ENCODE data around the gene DFFA. TPM values are rescaled to one million over a fixed set of nuclear protein-coding genes. Genes with fewer than 3 reads are reported as not detected.

The DFFA gene, protein sequence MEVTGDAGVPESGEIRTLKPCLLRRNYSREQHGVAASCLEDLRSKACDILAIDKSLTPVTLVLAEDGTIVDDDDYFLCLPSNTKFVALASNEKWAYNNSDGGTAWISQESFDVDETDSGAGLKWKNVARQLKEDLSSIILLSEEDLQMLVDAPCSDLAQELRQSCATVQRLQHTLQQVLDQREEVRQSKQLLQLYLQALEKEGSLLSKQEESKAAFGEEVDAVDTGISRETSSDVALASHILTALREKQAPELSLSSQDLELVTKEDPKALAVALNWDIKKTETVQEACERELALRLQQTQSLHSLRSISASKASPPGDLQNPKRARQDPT
- polyA plus RNA-seq (ENCODE audit: insufficient read length), result 44.3 TPM
- long read RNA-seq, donor 1, full-length matches to known transcripts, result 16 of 16 reads
- long read RNA-seq, donor 1, partial matches to known transcripts, result 0 of 16 reads
- long read RNA-seq, donor 1, other reads (novel, unspliced or antisense), result 0 of 16 reads
- long read RNA-seq, donor 2, full-length matches to known transcripts, result 15 of 28 reads
- long read RNA-seq, donor 2, partial matches to known transcripts, result 5 of 28 reads
- long read RNA-seq, donor 2, other reads (novel, unspliced or antisense), result 8 of 28 reads
- long read RNA-seq, donor 3, full-length matches to known transcripts, result 15 of 15 reads
- long read RNA-seq, donor 3, partial matches to known transcripts, result 0 of 15 reads
- long read RNA-seq, donor 3, other reads (novel, unspliced or antisense), result 0 of 15 reads
- long read RNA-seq, donor 4, partial matches to known transcripts, result 0 of 1 reads
- long read RNA-seq, donor 4, other reads (novel, unspliced or antisense), result 0 of 1 reads
- long read RNA-seq, donor 5, full-length matches to known transcripts, result 17 of 17 reads
- long read RNA-seq, donor 5, partial matches to known transcripts, result 0 of 17 reads
- long read RNA-seq, donor 5, other reads (novel, unspliced or antisense), result 0 of 17 reads
- long read RNA-seq, donor 6, full-length matches to known transcripts, result 21 of 21 reads
- long read RNA-seq, donor 6, partial matches to known transcripts, result 0 of 21 reads
- long read RNA-seq, donor 6, other reads (novel, unspliced or antisense), result 0 of 21 reads
- long read RNA-seq, donor 7, full-length matches to known transcripts, result 29 of 29 reads
- long read RNA-seq, donor 7, partial matches to known transcripts, result 0 of 29 reads
- long read RNA-seq, donor 7, other reads (novel, unspliced or antisense), result 0 of 29 reads
- long read RNA-seq, donor 8, full-length matches to known transcripts, result 2 of 20 reads
- long read RNA-seq, donor 8, partial matches to known transcripts, result 18 of 20 reads
- long read RNA-seq, donor 8, other reads (novel, unspliced or antisense), result 0 of 20 reads

GRCh38 chr1:10472220-10473144 is at the start of gene DFFA:
TSS of gene DFFA (minus strand) at chr1:10472529. CDS start at chr1:10472458, 71 bp downstream.
- DNase-seq, result peak; percentile 95

DNA sequence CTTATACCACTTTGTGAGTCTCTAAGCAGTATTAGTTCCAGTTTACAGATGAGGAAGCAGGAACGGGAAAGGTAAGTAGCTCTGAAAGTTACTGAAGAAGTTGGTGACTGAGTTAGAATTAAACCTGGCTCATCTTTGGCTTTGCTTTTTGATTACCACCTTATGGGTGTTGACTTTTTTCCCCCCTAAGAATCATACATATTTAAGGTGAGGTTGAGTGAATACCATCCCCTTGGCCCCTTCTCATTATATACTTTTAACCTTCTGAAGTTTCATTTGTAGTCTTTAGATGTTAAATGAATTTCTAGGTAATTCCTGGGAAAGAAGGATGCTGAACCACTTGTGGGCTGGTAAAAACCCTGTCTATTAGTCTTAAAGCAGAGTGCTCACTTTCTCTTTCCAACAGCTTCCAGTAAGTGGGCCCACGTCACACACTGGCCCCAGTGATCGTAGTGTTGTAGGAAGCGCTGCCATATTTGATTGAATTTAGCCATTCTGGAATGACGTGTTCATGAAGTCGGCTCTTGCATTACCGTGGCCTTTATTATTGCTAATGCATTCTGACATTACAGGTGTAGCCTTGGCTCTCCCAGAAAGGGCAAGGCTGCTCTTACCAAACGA is 49.3 kb upstream of the DFFA start:
- DNase-seq, result no peak

- DNase-seq, result no peak
These were observed 48.6 kb upstream of the DFFA start for GRCh38 chr1:10520952-10521351.

- no peak for DNase-seq
These were observed 48.2 kb upstream of the DFFA start for GRCh38 chr1:10520497-10520896.

DNA sequence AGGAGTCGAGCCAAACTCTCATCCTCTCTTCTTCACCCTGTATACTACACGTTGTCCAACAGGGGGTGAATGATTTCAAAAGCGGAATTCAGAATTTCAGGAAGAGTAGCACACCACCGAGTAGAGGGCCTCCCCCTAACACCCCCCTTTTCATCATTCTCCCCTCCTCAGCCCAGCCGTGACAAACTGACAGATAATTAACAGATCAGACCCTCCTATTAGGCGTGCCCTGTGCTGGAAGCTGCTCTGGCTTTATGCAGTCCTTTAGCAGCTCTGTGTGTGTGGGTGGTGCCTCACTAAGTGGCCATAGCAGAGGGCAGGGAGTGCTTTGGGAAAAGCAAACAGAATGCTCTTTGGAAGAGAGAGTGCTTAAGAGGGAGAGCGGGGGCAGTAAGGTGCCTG is 46.7 kb upstream of the DFFA start:
- no peak for DNase-seq

- DNase-seq, result no peak
These were observed 45.3 kb upstream of the DFFA start for GRCh38 chr1:10517677-10517982.

DNA sequence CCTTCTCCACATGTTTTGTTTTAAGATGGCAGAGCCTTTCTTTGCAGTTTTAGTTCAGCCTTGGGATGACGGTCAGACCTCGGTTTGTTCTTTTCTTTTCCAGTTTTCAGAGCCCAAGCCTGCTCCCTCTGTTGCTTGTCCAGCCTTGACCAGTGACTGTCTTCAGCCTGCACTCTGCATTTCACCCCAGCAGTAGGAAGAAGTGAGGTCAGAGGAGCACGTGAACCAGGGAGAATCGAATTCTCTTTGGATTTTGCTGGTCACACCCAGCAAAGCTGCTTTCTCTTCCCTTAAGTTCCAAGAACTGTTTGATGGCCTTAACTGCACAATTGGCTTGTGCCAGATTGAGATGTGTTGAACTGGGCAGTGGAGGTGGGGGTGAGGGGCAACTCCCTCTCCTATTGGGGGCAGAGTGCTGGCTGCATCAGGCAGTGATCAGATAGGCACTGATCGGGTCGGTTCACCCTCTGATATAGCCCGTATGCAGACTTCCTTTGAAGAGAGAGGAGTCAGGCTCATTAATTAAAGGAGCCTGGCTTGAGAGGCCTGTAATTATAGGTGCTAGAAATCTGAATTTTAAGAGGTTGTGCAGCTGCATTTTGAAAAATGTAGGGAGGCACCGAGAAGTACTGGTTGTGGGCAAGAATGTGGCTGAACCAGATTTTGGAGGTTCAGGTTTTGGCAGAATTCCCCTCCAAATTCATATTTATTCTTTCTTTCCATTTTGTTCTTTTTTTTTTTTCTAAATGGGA is 44.8 kb upstream of the DFFA start:
- no peak for DNase-seq

- DNase-seq, result no peak
These were observed 43.8 kb upstream of the DFFA start for GRCh38 chr1:10515976-10516750.

GRCh38 chr1:10515301-10515975 is 43.1 kb upstream of the DFFA start:
- DNase-seq, result no peak

- peak; percentile 59 for DNase-seq
These were observed 42.3 kb upstream of the DFFA start for GRCh38 chr1:10514490-10515235.

DNA sequence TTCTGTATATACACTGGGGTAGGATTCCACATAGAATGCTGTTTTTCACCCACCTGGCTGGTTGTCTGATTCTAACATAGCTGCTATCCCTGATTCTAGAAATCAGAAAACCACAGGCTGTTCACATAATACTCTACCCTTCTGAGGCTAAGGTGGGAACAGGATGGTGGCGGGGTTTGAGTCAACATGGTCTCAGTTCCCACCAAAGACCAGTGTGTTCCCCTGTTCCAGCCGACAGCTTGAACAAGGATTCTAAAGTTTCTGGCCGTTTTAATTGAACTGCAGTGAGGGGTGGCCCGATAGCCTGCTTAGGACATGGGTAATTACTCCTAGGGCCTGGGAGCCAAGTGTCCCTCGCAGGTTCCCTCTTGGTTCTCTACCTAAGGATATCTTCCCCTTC is 40.9 kb upstream of the DFFA start:
- DNase-seq, result no peak

- DNase-seq, result no peak
These were observed 39.2 kb upstream of the DFFA start for GRCh38 chr1:10511494-10511885.

DNA sequence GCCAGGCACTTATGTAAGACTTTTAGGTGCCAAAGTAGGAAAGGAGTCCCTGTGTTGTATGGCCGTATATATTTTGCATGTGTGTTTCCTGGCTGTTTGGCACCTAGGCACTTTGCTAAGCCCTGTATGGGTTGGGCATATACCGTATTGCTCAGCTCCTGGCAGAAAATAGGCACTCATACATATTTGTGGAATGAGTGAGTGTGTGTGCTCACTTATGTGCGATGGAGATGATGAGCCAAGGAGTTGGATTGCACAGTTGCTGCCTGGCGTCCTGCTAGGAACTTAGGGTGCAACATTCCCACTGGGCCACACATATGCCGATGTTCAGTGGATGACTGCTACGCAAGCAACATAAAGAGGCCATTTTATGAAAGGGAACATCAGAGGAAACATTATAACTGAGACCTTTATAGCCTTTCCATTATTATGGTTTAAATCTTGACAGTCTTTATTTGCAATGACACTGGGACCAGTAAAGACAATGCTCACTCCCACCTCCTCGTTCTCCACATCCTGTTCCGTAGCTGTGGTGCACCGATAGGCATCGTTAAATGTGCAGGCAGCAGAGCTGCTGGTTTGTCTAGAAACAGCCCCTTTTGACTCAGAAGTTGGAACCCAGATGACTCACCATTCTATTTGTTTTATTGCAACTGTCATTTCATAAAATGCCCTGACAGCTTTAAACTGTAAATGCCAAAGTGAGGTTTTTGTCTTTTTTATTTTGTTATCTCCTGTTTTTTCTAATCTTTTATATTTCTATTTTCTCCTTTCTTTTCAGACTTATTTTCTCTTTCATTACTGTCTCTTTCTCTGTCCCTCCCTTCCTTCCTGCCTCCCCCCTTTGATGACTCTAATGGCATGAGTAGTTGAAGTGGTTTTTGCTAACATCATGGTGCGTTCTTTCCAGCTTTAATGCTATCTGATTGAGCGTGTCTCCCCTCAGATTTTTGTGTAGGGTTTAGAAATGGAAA is 38.5 kb upstream of the DFFA start:
- no peak for DNase-seq

DNA sequence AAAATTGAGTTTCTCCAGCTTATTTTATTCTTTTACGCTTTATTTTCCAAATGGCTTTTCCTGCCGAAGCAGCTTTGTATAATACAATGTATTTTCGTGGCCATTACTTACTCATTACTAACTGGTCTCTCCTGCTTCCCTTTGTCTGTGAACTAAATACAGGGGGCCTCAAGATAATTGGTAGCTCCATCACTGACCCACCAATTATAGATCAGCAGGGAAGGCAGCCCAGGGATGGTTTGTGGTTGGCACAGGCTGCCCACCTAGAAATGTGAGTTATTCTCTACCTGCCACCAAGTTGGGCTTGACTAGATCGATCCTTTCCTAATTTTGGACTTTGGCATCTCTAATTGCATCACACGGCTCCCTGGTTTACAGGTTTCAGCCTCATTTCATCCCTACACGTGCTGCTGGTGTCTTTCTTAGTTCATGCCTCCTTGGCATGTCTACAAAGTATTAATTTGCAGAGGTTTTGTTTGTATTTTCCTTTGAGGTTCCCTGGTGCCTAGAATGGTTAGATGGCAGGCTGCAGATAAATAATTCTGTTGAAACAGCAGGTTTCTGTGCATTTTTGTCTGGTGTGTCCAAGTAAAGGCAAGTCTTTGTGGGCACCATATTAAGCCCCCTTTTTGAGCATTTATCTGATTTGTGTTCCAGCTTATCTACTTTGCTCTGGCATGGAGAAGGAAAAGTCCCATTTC is 37.6 kb upstream of the DFFA start:
- DNase-seq, result no peak

DNA sequence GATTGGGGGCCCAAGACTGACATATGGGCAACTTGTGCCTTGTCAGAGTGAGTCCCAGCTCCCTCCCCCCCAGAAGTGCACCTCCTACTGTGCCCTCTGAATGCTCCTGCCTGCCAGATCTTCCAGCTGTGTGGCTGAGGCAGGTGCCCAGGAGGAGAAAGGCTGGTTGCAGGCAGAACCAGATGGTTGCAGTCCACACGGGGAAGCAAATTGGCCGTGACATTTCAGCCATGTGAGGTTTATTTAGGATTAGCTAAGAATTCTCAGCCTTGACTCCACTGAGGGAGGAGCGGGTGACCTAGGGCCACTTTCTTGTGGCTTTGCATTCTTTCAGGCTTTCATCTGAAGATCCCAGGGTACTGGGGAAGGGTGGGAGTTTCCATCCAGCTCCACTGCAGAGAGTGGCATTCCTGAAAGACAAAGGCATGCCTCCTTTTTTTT is 36.2 kb upstream of the DFFA start:
- DNase-seq, result no peak

Data from left kidney (tissue), 8 donors.